ENCODE results near the gene TXNRD2. TPM values are rescaled to one million over a fixed set of nuclear protein-coding genes. Genes with fewer than 3 reads are reported as not detected.

Gene TXNRD2
- total and polyA plus RNA-seq, 10 of the 15 experiments (the other 5 are each of a cell fraction or from before 2014, with no cell fraction given): 1.6 to 26.0 (median 13.9) TPM

- no peak overlapping the region for H2AFZ ChIP-seq (ENCODE audit: control insufficient read depth, low read depth, low read length)
- no peak overlapping the region for H3K4me3 ChIP-seq
- ChIA-PET RAD21 (ENCODE audit: unreplicated experiment) (interaction anchor here (0.5 to 4.4 kb wide), 14 partner anchors 18 to 296 kb away, joined by 3 to 70 read pairs (median 3); no protein-coding TSS in a partner anchor), SMC1A (ENCODE audit: uncharacterized antibody, unreplicated experiment) (interaction anchor here (0.7 to 2.3 kb wide), 8 partner anchors 22 to 179 kb away, joined by 3 to 28 read pairs (median 3); no protein-coding TSS in a partner anchor), POLR2A (no interaction called here), CTCF (interaction anchor here (0.6 to 5.0 kb wide), 31 partner anchors 8 to 765 kb away, joined by 3 to 94 read pairs (median 4); partner anchors contain the start of genes CLTCL1, COMT, ESS2 and TXNRD2)
- no peaks in the 10 kb centered on the region; the same call in 1 of the 2 replicates for H3K4me1 ChIP-seq (ENCODE audit: control insufficient read depth, insufficient read depth, low read length)
- H3K4me2 ChIP-seq (ENCODE audit: control insufficient read depth, insufficient read depth): no peak overlapping the region
- no peak overlapping the region for H3K27ac ChIP-seq (ENCODE audit: control insufficient read depth, insufficient read depth)
- no peaks in the 10 kb centered on the region for H3K9me3 ChIP-seq (replicated peaks; ENCODE audit: control insufficient read depth, insufficient read depth, low read length)
- H3K79me2 ChIP-seq (ENCODE audit: control insufficient read depth, insufficient read depth, low read length): no peaks in the 10 kb centered on the region
- H3K9ac ChIP-seq (ENCODE audit: control insufficient read depth, insufficient read depth, low read length): no peak overlapping the region
- intact Hi-C loops (cut with micrococcal nuclease; ENCODE audit: unreplicated experiment) (loop anchor here (1.0 kb wide), 1 partner anchor 179 kb away; no protein-coding TSS in a partner anchor), in situ Hi-C loops (cut with MboI) (no loop called here)
- FAIRE-seq (peak; percentile 99), DNase-seq (ENCODE audit: low read depth, low spot score) (peak; percentile 32), ATAC-seq (peak; percentile 99)
- 24% methylated on average over 6 of the region's 6 CpGs for WGBS (ENCODE audit: insufficient coverage, insufficient replicate concordance, low lambda C conversion rate, missing lambda C conversion rate)
- no TSS peak for BruUV-seq (replicated peaks)
- no peaks in the 10 kb centered on the region for H4K20me1 ChIP-seq (ENCODE audit: control insufficient read depth, insufficient read depth)
- H3K27me3 ChIP-seq (replicated peaks in 1 of 2; ENCODE audit: control insufficient read depth in 2 of 2, insufficient read depth in 2 of 2, low read length in 1 of 2): no peaks in the 10 kb centered on the region
- H3K36me3 ChIP-seq (ENCODE audit: control insufficient read depth in 2 of 2, insufficient read depth in 2 of 2, low read length in 1 of 2): peaks cover 0 to 6% of the 10 kb centered on the region in 2 experiments; a peak in 2 of 4 replicates
- TF ChIP-seq ZBED1 (IDR thresholded peaks at IDR 0.05; ENCODE audit: borderline replicate concordance) (no peak), GATAD2B (conservative IDR thresholded peaks at IDR 0.05; ENCODE audit: low read depth) (no peak), ZNF687 (IDR thresholded peaks at IDR 0.05) (no peak), IRF3 (IDR thresholded peaks at IDR 0.05) (no peak), FOXK2 (IDR thresholded peaks at IDR 0.05) (no peak), RUNX3 (IDR thresholded peaks at IDR 0.05; ENCODE audit: low read length) (0 out of 2 replicates have a peak, but pooled peaks have one; percentile 3), CUX1 (IDR thresholded peaks at IDR 0.05; ENCODE audit: insufficient replicate concordance, low read depth, low read length) (no peak), BHLHE40 (IDR thresholded peaks at IDR 0.05; ENCODE audit: borderline replicate concordance in 1 of 2, low read depth in 2 of 2, low read length in 1 of 2) (peak; percentile 11 to 50; a peak in 1 of 4 replicates)
Measured at GRCh38 chr22:19909350-19910179, 32.1 kb downstream of the TXNRD2 start.
